H1 (cell line): ENCODE results near the gene DYRK1A. TPM values are rescaled to one million over a fixed set of nuclear protein-coding genes. Genes with fewer than 3 reads are reported as not detected.

ENCODE experiments used
- CTCF ChIA-PET: fragments of 300-600 bp; sonication (Branson Sonifier 250); formaldehyde crosslinking; loops from one replicate; lab custom pipeline; 2021; ENCODE audit not compliant: partially characterized antibody; lab: Charles Lee
- POLR2A ChIA-PET: fragments of 300-600 bp; sonication (Branson Sonifier 250); formaldehyde crosslinking; loops from one replicate; lab custom pipeline; 2021; ENCODE audit warnings: inconsistent platforms; ENCODE audit not compliant: partially characterized antibody; lab: Charles Lee
- DNase-seq, 2 experiments: peaks; one replicate each; pipeline versions ENCODE4 v3.0.0 to v3.0.0-alpha.2; 2010 to 2022; ENCODE audit warnings: low spot score in 2 of 2, low read depth in 1 of 2, mixed read lengths in 1 of 2
- FAIRE-seq: peaks from 2 replicates; lab custom pipeline; 2011; peaks lifted over from hg19 to GRCh38; lab: Jason Lieb, UNC
- H2AFZ ChIP-seq: 2 replicates; pipeline ENCODE4 v1.8.1; 2012; ENCODE audit warnings: low read length, inconsistent platforms
- H2AK5ac ChIP-seq: 2 replicates; pipeline ENCODE4 v1.6.1; 2013; ENCODE audit warnings: low read depth, low read length
- H2BK120ac ChIP-seq: replicated peaks from 2 replicates; pipeline ENCODE3; 2013; ENCODE audit warnings: low read depth, low read length, inconsistent platforms
- H2BK12ac ChIP-seq: 2 replicates; pipeline ENCODE4 v1.6.1; 2013; ENCODE audit warnings: low read depth, low read length
- H2BK15ac ChIP-seq: 2 replicates; pipeline ENCODE4 v1.6.1; 2013; ENCODE audit warnings: low read length
- H2BK20ac ChIP-seq: 2 replicates; pipeline ENCODE4 v1.6.1; 2013; ENCODE audit warnings: low read length
- H2BK5ac ChIP-seq: 2 replicates; pipeline ENCODE4 v1.6.1; 2013; ENCODE audit warnings: low read depth, low read length
- H3K14ac ChIP-seq: 2 replicates; pipeline ENCODE4 v1.6.1; 2013; ENCODE audit warnings: inconsistent platforms; ENCODE audit not compliant: insufficient read length
- H3K18ac ChIP-seq: 2 replicates; pipeline ENCODE4 v1.6.1; 2013; ENCODE audit warnings: low read length; ENCODE audit errors: extremely low read depth
- H3K23ac ChIP-seq: 2 replicates; pipeline ENCODE4 v1.6.1; 2013; ENCODE audit warnings: inconsistent platforms; ENCODE audit not compliant: insufficient read length
- H3K23me2 ChIP-seq: 2 replicates; pipeline ENCODE4 v1.6.1; 2013; ENCODE audit warnings: low read depth, low read length
- H3K27ac ChIP-seq: 2 replicates; pipeline ENCODE4 v1.6.1; 2011; ENCODE audit warnings: low read depth, low read length, inconsistent platforms
- H3K27me3 ChIP-seq, 4 experiments: replicated peaks in 1 of 4; 1 replicate in 1 of 4; 2 replicates in 3 of 4; pipeline versions ENCODE4 v1.6.1 to v1.8.1; 2011 to 2013; ENCODE audit warnings: low read length in 3 of 4, mild to moderate bottlenecking in 3 of 4, inconsistent platforms in 2 of 4, mixed read lengths in 2 of 4, moderate library complexity in 1 of 4; ENCODE audit not compliant: control insufficient read depth in 3 of 4, insufficient read depth in 3 of 4; ENCODE audit errors: extremely low read depth in 1 of 4
- H3K36me3 ChIP-seq, 4 experiments: 2 replicates each; pipeline versions ENCODE4 v1.6.1 to v1.8.1; 2011 to 2013; ENCODE audit warnings: mild to moderate bottlenecking in 4 of 4, low read length in 3 of 4, moderate library complexity in 2 of 4, control low read depth in 1 of 4, inconsistent platforms in 1 of 4; ENCODE audit not compliant: insufficient read depth in 4 of 4, control insufficient read depth in 2 of 4
- H3K4ac ChIP-seq: replicated peaks from 2 replicates; pipeline ENCODE3; 2013; ENCODE audit warnings: low read length, low read depth, mixed read lengths, inconsistent platforms; ENCODE audit not compliant: insufficient read length
- H3K4me1 ChIP-seq, 4 experiments: replicated peaks in 1 of 4; 1 replicate in 1 of 4; 2 replicates in 3 of 4; pipeline versions ENCODE4 v1.6.1 to v1.8.1; 2011 to 2013; ENCODE audit warnings: low read length in 3 of 4, inconsistent platforms in 2 of 4, mixed read lengths in 1 of 4; ENCODE audit not compliant: insufficient read depth in 4 of 4, control insufficient read depth in 3 of 4
- H3K4me2 ChIP-seq, 2 experiments: 2 replicates each; pipeline versions ENCODE4 v1.6.1 to v1.8.1; 2011 to 2013; ENCODE audit warnings: low read depth in 2 of 2, low read length in 2 of 2, control low read depth in 1 of 2, inconsistent platforms in 1 of 2, mild to moderate bottlenecking in 1 of 2; ENCODE audit not compliant: insufficient read depth in 1 of 2
- H3K4me3 ChIP-seq, 4 experiments: fragments of 200-600, 300-600 bp in 1 of 4; sonication (generic), shearing (Covaris generic), sonication (Bioruptor Twin) in 1 of 4; 2 replicates each; pipeline versions ENCODE4 v1.5.1 to v1.8.1; 2011 to 2016; ENCODE audit warnings: low read length in 4 of 4, low read depth in 3 of 4, control low read depth in 2 of 4, inconsistent platforms in 2 of 4, mild to moderate bottlenecking in 2 of 4, mixed read lengths in 1 of 4, moderate library complexity in 1 of 4; ENCODE audit not compliant: insufficient read depth in 2 of 4; ENCODE audit errors: extremely low read depth in 1 of 4
- H3K56ac ChIP-seq: replicated peaks from 2 replicates; pipeline ENCODE3; 2013; ENCODE audit warnings: low read depth, mild to moderate bottlenecking, mixed read lengths, low read length, inconsistent platforms; ENCODE audit not compliant: insufficient read length
- H3K79me1 ChIP-seq: 2 replicates; pipeline ENCODE4 v1.6.1; 2013; ENCODE audit warnings: low read depth, low read length, control low read depth
- H3K79me2 ChIP-seq, 2 experiments: 2 replicates each; pipeline versions ENCODE4 v1.6.1 to v1.8.1; 2012 to 2013; ENCODE audit warnings: low read length in 2 of 2, mild to moderate bottlenecking in 2 of 2, inconsistent platforms in 1 of 2; ENCODE audit not compliant: insufficient read depth in 2 of 2, control insufficient read depth in 1 of 2
- H3K9ac ChIP-seq, 4 experiments: replicated peaks in 1 of 4; 1 replicate in 1 of 4; 2 replicates in 3 of 4; pipeline versions ENCODE4 v1.6.1 to v1.8.1; 2011 to 2013; ENCODE audit warnings: low read depth in 3 of 4, low read length in 3 of 4, control low read depth in 2 of 4, mild to moderate bottlenecking in 2 of 4, moderate library complexity in 2 of 4, inconsistent platforms in 1 of 4; ENCODE audit errors: extremely low read depth in 1 of 4
- H3K9me3 ChIP-seq, 2 experiments: 2 replicates each; pipeline versions ENCODE4 v1.6.1 to v1.8.1; 2012 to 2013; ENCODE audit warnings: mild to moderate bottlenecking in 2 of 2, moderate library complexity in 2 of 2, control low read depth in 1 of 2, inconsistent platforms in 1 of 2, low read depth in 1 of 2, low read length in 1 of 2, mixed read lengths in 1 of 2; ENCODE audit not compliant: insufficient read depth in 2 of 2
- H4K20me1 ChIP-seq, 2 experiments: replicated peaks in 1 of 2; 2 replicates each; pipeline versions ENCODE3 to v1.8.1; 2011 to 2013; ENCODE audit warnings: inconsistent platforms in 2 of 2, low read length in 2 of 2, mild to moderate bottlenecking in 1 of 2; ENCODE audit not compliant: insufficient read depth in 2 of 2, control insufficient read depth in 1 of 2
- H4K5ac ChIP-seq: 2 replicates; pipeline ENCODE4 v1.6.1; 2013; ENCODE audit warnings: low read length, low read depth, mixed read lengths, inconsistent platforms; ENCODE audit not compliant: insufficient read length
- H4K8ac ChIP-seq: 2 replicates; pipeline ENCODE4 v1.8.0; 2013; ENCODE audit warnings: mild to moderate bottlenecking, moderate library complexity, low read length, inconsistent platforms; ENCODE audit not compliant: insufficient read depth; ENCODE audit errors: extremely low read depth
- H4K91ac ChIP-seq: replicated peaks from 2 replicates; pipeline ENCODE3; 2013; ENCODE audit warnings: low read length, mixed read lengths, inconsistent platforms; ENCODE audit not compliant: insufficient read length
- BRCA1 ChIP-seq: IDR thresholded peaks from 2 replicates; pipeline ENCODE4 v1.6.1; 2012; ENCODE audit warnings: low read depth, low read length, improper control_type of control experiment
- CBX5 ChIP-seq: fragments of 300-800, 300-1000 bp; sonication (generic); IDR thresholded peaks from 2 replicates; pipeline ENCODE4 v1.7.1; 2016; ENCODE audit warnings: antibody characterized with exemption, low read length, low read depth
- CHD1 ChIP-seq: IDR thresholded peaks from 2 replicates; pipeline ENCODE4 v1.6.1; 2012; ENCODE audit warnings: low read depth, low read length, improper control_type of control experiment
- EZH2 ChIP-seq: fragments of 200-600 bp; sonication (generic); IDR thresholded peaks from 2 replicates; pipeline ENCODE4 v1.7.1; 2012; ENCODE audit warnings: low read depth, mild to moderate bottlenecking, moderate library complexity, low read length, inconsistent platforms; ENCODE audit not compliant: severe bottlenecking
- FOSL1 ChIP-seq: IDR thresholded peaks from 2 replicates; pipeline ENCODE4 v1.6.1; 2011; ENCODE audit warnings: mild to moderate bottlenecking, low read depth, low read length, moderate library complexity; ENCODE audit not compliant: insufficient read depth
- KDM1A ChIP-seq: fragments of 200-600, 300-600 bp; sonication (generic); IDR thresholded peaks from 2 replicates; pipeline ENCODE4 v1.7.1; 2016; ENCODE audit warnings: mild to moderate bottlenecking, low read length, borderline replicate concordance
- KDM5A ChIP-seq: fragments of 200-600 bp; IDR thresholded peaks from 2 replicates; pipeline ENCODE4 v1.7.1; 2012; ENCODE audit warnings: mild to moderate bottlenecking, low read length, inconsistent platforms, mixed read lengths
- NANOG ChIP-seq: IDR thresholded peaks from 2 replicates; pipeline ENCODE4 v1.6.1; 2011; ENCODE audit warnings: low read length, low read depth, mild to moderate bottlenecking, inconsistent platforms; ENCODE audit not compliant: insufficient read depth, poor library complexity, severe bottlenecking
- NRF1 ChIP-seq: IDR thresholded peaks from 2 replicates; pipeline ENCODE4 v1.6.1; 2011; ENCODE audit warnings: mild to moderate bottlenecking, low read depth, low read length, improper control_type of control experiment
- SAP30 ChIP-seq: fragments of 300-600 bp; sonication (generic); IDR thresholded peaks from 2 replicates; pipeline ENCODE4 v1.7.1; 2012; ENCODE audit warnings: low read length, moderate library complexity, mild to moderate bottlenecking, inconsistent platforms; ENCODE audit not compliant: insufficient read depth, insufficient replicate concordance
- SIN3A ChIP-seq, 2 experiments: IDR thresholded peaks in 1 of 2; conservative IDR thresholded peaks in 1 of 2; 2 replicates each; pipeline ENCODE4 v1.6.1; 2011 to 2012; ENCODE audit warnings: low read length in 2 of 2, improper control_type of control experiment in 1 of 2, low read depth in 1 of 2, mild to moderate bottlenecking in 1 of 2
- SIRT6 ChIP-seq: IDR thresholded peaks from one replicate; pipeline ENCODE4 v1.7.1; 2012; ENCODE audit warnings: low read length, inconsistent platforms
- SP2 ChIP-seq: IDR thresholded peaks from 2 replicates; pipeline ENCODE4 v1.6.1; 2012; ENCODE audit warnings: mild to moderate bottlenecking, low read length, inconsistent platforms
- WGBS, 2 experiments: shearing (Covaris generic) in 1 of 2; methylation state at CpG; one replicate each; pipeline versions ENCODE4 v1.1.6 to v1.1.7; 2013 to 2015; ENCODE audit warnings: low lambda C conversion rate in 2 of 2, mixed read lengths in 2 of 2, inconsistent platforms in 1 of 2, low coverage in 1 of 2, missing lambda C conversion rate in 1 of 2; ENCODE audit not compliant: insufficient replicate concordance in 2 of 2, insufficient coverage in 1 of 2, insufficient read length in 1 of 2; ENCODE audit errors: extremely low coverage in 1 of 2, missing lambda C conversion rate in 1 of 2; 5-methylcytosine and 5-hydroxymethylcytosine counted together
- polyA plus RNA-seq, 7 experiments: library from polyadenylated mRNA; depleted of rRNA in 3 of 7; stranded (reverse) in 5 of 7; unstranded in 2 of 7; fragments of >200 nt in 5 of 7; fragments of 200-250 nt in 2 of 7; gene quantifications; 1 replicate in 5 of 7; 2 replicates in 1 of 7; 4 replicates in 1 of 7; pipeline versions ENCODE4 v1.2.1 to v1.2.3, GENCODE V29; 2011 to 2013; ENCODE audit warnings: missing spikeins in 2 of 7, mixed read lengths in 2 of 7
- total RNA-seq: library from RNA; stranded (reverse); fragmentation: NEBNext Ultra II Directional; extraction: Animal tissue kit (Norgen Biotek cat#: 25700); gene quantifications from 2 replicates; pipeline ENCODE4 v1.2.1, GENCODE V29; 2021

DYRK1A gene
- total and polyA plus RNA-seq, 2 of the 8 experiments (the other 6 are each of a cell fraction or from before 2014, with no cell fraction given) = 61.1 to 62.2 TPM

DNA sequence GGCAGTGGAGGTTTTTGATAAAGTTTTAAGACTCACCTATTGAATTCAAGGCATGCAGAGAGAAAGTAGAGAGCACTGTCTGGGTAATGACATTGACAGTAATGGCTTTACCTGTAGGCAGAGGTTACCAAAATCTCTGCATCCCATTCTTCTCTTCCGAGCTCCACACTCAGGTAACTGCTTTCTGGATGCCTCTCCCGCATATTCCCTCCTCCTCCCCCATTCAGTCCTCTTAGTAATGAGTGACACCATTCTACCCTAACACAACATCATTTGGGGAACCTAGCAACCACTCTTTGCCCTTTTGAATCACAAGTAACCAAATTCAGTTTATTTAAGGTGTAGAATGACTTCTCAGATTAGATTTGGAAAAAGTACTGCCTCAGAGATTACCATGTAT, 56.5 kb downstream of the DYRK1A start:
- Histone ChIP-seq H3K9me3 (peaks cover 0 to 5% of the 10 kb centered on the region in 2 experiments; a peak in 1 of 4 replicates), H2BK15ac (no peak overlapping the region), H4K20me1 (peaks cover 11 to 16% of the 10 kb centered on the region in 2 experiments), H4K8ac (no peak overlapping the region), H3K23me2 (no peaks in the 10 kb centered on the region), H2AFZ (no peak overlapping the region), H2BK12ac (no peak overlapping the region), H3K4me3 (no peak overlapping the region), H3K56ac (no peak overlapping the region), H3K79me1 (peaks cover 5% of the 10 kb centered on the region), H3K27ac (no peak overlapping the region), H3K4me1 (peaks cover 0 to 5% (median 1%) of the 10 kb centered on the region in 4 experiments; a peak in 3 of 7 replicates), H3K36me3 (peaks cover 0 to 24% (median 3%) of the 10 kb centered on the region in 4 experiments; a peak in 4 of 8 replicates), H3K79me2 (peaks cover 6 to 97% of the 10 kb centered on the region in 2 experiments; a peak in 3 of 4 replicates), H4K5ac (no peak overlapping the region), H2BK5ac (no peak overlapping the region), H2AK5ac (no peak overlapping the region), H3K27me3 (no peaks in the 10 kb centered on the region), H3K4ac (no peak overlapping the region), H2BK20ac (no peak overlapping the region), H3K14ac (no peak overlapping the region), H2BK120ac (no peak overlapping the region), H3K23ac (no peak overlapping the region), H3K9ac (no peak overlapping the region), H3K18ac (no peak overlapping the region), H3K4me2 (no peak overlapping the region), H4K91ac (no peak overlapping the region)
- no peak for FAIRE-seq
- CTCF ChIA-PET = no interaction called here
- 39% methylated on average over 2 of the region's 2 CpGs; no CpG with 5 or more reads in 1 of the 2 experiments for WGBS, 2 experiments
- POLR2A ChIA-PET = no interaction called here
- no peak for TF ChIP-seq NRF1
- TF ChIP-seq BRCA1 = no peak
- TF ChIP-seq EZH2 = no peak
- TF ChIP-seq NANOG = no peak
- no peak for TF ChIP-seq SP2
- TF ChIP-seq SIN3A (conservative IDR thresholded peaks at IDR 0.05 in 1 of 2, IDR thresholded peaks at IDR 0.05 in 1 of 2; ENCODE audit: low read depth in 1 of 2, low read length in 2 of 2) = no peak
- no peak for TF ChIP-seq FOSL1
- TF ChIP-seq CBX5 = no peak
- TF ChIP-seq SIRT6 = no peak
- TF ChIP-seq CHD1 = no peak
- no peak for TF ChIP-seq KDM1A
- TF ChIP-seq SAP30 = no peak
- no peak for TF ChIP-seq KDM5A
- no peak for DNase-seq
